Body of pancreas (tissue), 4 donors: Measurements from ENCODE around the gene WRAP73.

Source experiments
- CTCF ChIP-seq, 7 experiments: fragments of 450-650 bp in 4 of 7; fragments of 200-600 bp in 3 of 7; sonication (generic) in 3 of 7; IDR thresholded peaks; one replicate each; pipeline ENCODE4 v1.5.1; 2016 to 2019; ENCODE audit warnings: antibody characterized with exemption in 7 of 7
- POLR2A ChIP-seq, 3 donors: fragments of 450-650 bp; IDR thresholded peaks; one replicate each; pipeline ENCODE4 v1.6.1; 2016; ENCODE audit warnings: antibody characterized with exemption in 3 of 3, mild to moderate bottlenecking in 2 of 3

GRCh38 chr1:3630161-3630611 lies 19.7 kb downstream of the WRAP73 start:
- TF ChIP-seq CTCF (IDR thresholded peaks at IDR 0.05) (no peak), POLR2A (IDR thresholded peaks at IDR 0.05) (no peak)
